ENCODE measurements around the gene UQCRQ. TPM values are rescaled to one million over a fixed set of nuclear protein-coding genes. Genes with fewer than 3 reads are reported as not detected.

The UQCRQ gene
- total and polyA plus RNA-seq, 9 donors = 91.4 to 231 (median 220) TPM

GRCh38 chr5:132849347-132849746 lies 17.1 kb upstream of the UQCRQ start:
- no peaks in the 10 kb centered on the region for H3K9me3 ChIP-seq
- H3K4me1 ChIP-seq (ENCODE audit: insufficient read depth) = no peaks in the 10 kb centered on the region
- H3K36me3 ChIP-seq = no peaks in the 10 kb centered on the region
- no peaks in the 10 kb centered on the region for H3K27me3 ChIP-seq
- no peak overlapping the region for H3K27ac ChIP-seq
- WGBS, 3 donors = 58 to 70% (median 63%) methylated on average over 1 of the region's 1 CpG
- H3K4me3 ChIP-seq = no peak overlapping the region
- DNase-seq = no peak
- intact Hi-C loops (cut with DNase I) = no loop called here
- no peak for TF ChIP-seq POLR2A (IDR thresholded peaks at IDR 0.05)
- TF ChIP-seq EP300 (IDR thresholded peaks at IDR 0.05) = no peak
- TF ChIP-seq, protein P1, sequence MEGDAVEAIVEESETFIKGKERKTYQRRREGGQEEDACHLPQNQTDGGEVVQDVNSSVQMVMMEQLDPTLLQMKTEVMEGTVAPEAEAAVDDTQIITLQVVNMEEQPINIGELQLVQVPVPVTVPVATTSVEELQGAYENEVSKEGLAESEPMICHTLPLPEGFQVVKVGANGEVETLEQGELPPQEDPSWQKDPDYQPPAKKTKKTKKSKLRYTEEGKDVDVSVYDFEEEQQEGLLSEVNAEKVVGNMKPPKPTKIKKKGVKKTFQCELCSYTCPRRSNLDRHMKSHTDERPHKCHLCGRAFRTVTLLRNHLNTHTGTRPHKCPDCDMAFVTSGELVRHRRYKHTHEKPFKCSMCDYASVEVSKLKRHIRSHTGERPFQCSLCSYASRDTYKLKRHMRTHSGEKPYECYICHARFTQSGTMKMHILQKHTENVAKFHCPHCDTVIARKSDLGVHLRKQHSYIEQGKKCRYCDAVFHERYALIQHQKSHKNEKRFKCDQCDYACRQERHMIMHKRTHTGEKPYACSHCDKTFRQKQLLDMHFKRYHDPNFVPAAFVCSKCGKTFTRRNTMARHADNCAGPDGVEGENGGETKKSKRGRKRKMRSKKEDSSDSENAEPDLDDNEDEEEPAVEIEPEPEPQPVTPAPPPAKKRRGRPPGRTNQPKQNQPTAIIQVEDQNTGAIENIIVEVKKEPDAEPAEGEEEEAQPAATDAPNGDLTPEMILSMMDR (IDR thresholded peaks at IDR 0.05) = no peak

DNA sequence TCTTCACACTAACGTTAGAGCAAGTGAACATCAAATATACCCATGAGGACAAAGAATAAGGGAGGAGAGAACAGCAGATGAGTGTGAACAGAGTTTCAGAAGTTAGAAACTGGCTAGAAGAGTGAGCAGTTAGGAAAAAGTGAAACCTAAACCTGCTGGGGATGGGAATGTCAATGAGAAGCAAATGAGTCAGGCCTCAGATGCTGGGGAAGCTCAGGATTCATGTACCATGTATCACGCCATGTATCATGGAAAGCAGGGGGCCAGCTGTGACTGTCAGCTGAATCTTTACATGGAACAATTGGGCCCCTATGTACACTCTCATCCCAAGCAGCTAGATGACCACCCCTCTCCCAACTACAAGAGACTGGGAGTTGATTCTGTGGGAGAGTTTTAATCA lies 16.4 kb upstream of the UQCRQ start:
- intact Hi-C loops (cut with DNase I) = no loop called here
- no peaks in the 10 kb centered on the region for H3K27me3 ChIP-seq
- 46 to 56% (median 47%) methylated on average over 2 of the region's 2 CpGs for WGBS, 3 donors
- H3K9me3 ChIP-seq = no peaks in the 10 kb centered on the region
- TF ChIP-seq EP300 (IDR thresholded peaks at IDR 0.05) (no peak), POLR2A (IDR thresholded peaks at IDR 0.05) (no peak)
- TF ChIP-seq, protein P1 (IDR thresholded peaks at IDR 0.05) = no peak
- H3K4me3 ChIP-seq = no peak overlapping the region
- H3K27ac ChIP-seq = no peak overlapping the region
- H3K4me1 ChIP-seq (ENCODE audit: insufficient read depth) = no peaks in the 10 kb centered on the region
- DNase-seq = no peak
- H3K36me3 ChIP-seq = no peaks in the 10 kb centered on the region

DNA sequence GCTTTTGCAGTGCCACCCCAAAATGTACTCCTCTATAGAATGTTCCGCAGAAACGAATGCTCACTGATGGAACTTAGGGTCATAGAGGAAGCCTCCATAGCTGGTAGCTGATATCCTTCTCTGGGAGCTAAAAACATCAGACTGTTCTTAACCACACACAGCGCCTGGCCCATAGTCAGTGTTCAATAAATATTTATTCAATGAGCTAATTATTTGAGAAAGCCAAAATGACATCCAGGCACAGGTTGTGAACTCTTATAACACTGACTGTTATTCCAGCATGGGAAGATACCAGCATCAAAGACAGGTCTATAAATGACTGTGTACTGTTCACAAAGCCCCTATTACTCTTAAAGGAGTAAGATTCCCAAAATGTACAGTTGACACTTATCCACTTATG lies 13.1 kb upstream of the UQCRQ start:
- no peak for TF ChIP-seq EP300 (IDR thresholded peaks at IDR 0.05)
- TF ChIP-seq, protein P1 (IDR thresholded peaks at IDR 0.05) = no peak
- no peak for TF ChIP-seq POLR2A (IDR thresholded peaks at IDR 0.05)
- WGBS, 3 donors = 91 to 93% (median 92%) methylated on average over 3 of the region's 3 CpGs

DNA sequence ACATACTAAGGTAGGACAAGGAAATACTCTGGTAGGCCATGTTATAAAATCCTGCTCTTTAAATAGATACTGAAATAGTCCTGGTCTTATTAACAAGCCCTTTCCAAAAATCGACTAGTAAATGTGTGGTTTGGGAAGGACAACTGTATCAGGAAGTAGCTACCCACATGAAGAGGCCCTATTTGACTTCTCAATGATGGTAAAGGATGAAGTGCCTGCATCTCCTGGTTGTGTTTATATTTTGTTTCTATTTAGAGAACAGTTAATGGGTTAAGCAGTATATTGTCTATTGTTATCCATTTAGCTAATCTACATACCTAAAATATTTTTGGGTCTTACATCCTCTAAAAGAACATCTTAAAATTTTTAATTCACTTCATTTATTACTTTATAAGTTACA lies 12.7 kb upstream of the UQCRQ start:
- no peaks in the 10 kb centered on the region for H3K27me3 ChIP-seq
- no peak for TF ChIP-seq EP300 (IDR thresholded peaks at IDR 0.05)
- TF ChIP-seq, protein P1 (IDR thresholded peaks at IDR 0.05) = no peak
- no peak for TF ChIP-seq POLR2A (IDR thresholded peaks at IDR 0.05)
- no peak overlapping the region for H3K27ac ChIP-seq
- H3K4me3 ChIP-seq = no peak overlapping the region
- intact Hi-C loops (cut with DNase I) = no loop called here
- H3K36me3 ChIP-seq = no peaks in the 10 kb centered on the region
- H3K9me3 ChIP-seq = no peaks in the 10 kb centered on the region
- DNase-seq = no peak
- 24 to 49% (median 48%) methylated on average over 1 of the region's 1 CpG for WGBS, 3 donors
- H3K4me1 ChIP-seq (ENCODE audit: insufficient read depth) = no peaks in the 10 kb centered on the region

More for the DNA sequence above, 13.1 kb upstream of the UQCRQ start:
- H3K36me3 ChIP-seq = no peaks in the 10 kb centered on the region
- H3K4me1 ChIP-seq (ENCODE audit: insufficient read depth) = no peaks in the 10 kb centered on the region
- no peak overlapping the region for H3K27ac ChIP-seq
- no peak overlapping the region for H3K4me3 ChIP-seq
- DNase-seq = no peak
- intact Hi-C loops (cut with DNase I) = no loop called here
- no peaks in the 10 kb centered on the region for H3K9me3 ChIP-seq
- H3K27me3 ChIP-seq = no peaks in the 10 kb centered on the region

Data from ovary (tissue), 9 donors.